Measurements from ENCODE around the gene XG. TPM values are rescaled to one million over a fixed set of nuclear protein-coding genes. Genes with fewer than 3 reads are reported as not detected.
"Not testable (repeated sequence)": the region's sequence is repeated elsewhere in the genome, so short reads cannot be mapped to it uniquely, and the experiment has no call there.

XG gene
- polyA plus RNA-seq, 3 donors, result not detected

GRCh38 chrX:2751291-2751690, 549 bp upstream of the XG start:
- H3K4me1 ChIP-seq (ENCODE audit: control insufficient read depth in 1 of 2, insufficient read depth in 2 of 2, low read length in 2 of 2), result no peaks in the 10 kb centered on the region
- no peak overlapping the region for H3K27ac ChIP-seq (ENCODE audit: low read depth in 1 of 2, low read length in 2 of 2)
- H3K4me3 ChIP-seq (replicated peaks in 1 of 3; ENCODE audit: low read depth in 2 of 3, low read length in 3 of 3), result no peak overlapping the region
- H3K27me3 ChIP-seq (ENCODE audit: control insufficient read depth in 2 of 2, insufficient read depth in 2 of 2, low read length in 2 of 2), result no peaks in the 10 kb centered on the region
- H3K27ac Mint-ChIP-seq, result no peak overlapping the region
- H3K9ac ChIP-seq (ENCODE audit: insufficient read depth, low read length, poor library complexity, severe bottlenecking), result no peak overlapping the region
- H3K36me3 ChIP-seq (replicated peaks in 1 of 2; ENCODE audit: control insufficient read depth in 1 of 2, insufficient read depth in 2 of 2, low read length in 2 of 2), result no peaks in the 10 kb centered on the region
- no peaks in the 10 kb centered on the region for H4K20me1 ChIP-seq (ENCODE audit: insufficient read depth, low read length)
- no peaks in the 10 kb centered on the region for H3K9me3 ChIP-seq (replicated peaks in 1 of 2; ENCODE audit: control insufficient read depth in 1 of 2, insufficient read depth in 1 of 2, low read length in 2 of 2)
- no peaks in the 10 kb centered on the region for H3K4me1 Mint-ChIP-seq
- intact Hi-C loops (cut with micrococcal nuclease), result no loop called here
- H3K36me3 Mint-ChIP-seq, result no peaks in the 10 kb centered on the region
- no peak overlapping the region for H2AFZ ChIP-seq (ENCODE audit: insufficient read depth, low read depth, low read length, poor library complexity, severe bottlenecking)
- H3K9me3 Mint-ChIP-seq, result no peaks in the 10 kb centered on the region
- H3K79me2 ChIP-seq (ENCODE audit: insufficient read depth, low read length), result no peaks in the 10 kb centered on the region
- no peak for TF ChIP-seq CTCF (IDR thresholded peaks at IDR 0.05)
- DNase-seq, result no peak
- H3K4me2 ChIP-seq (replicated peaks; ENCODE audit: extremely low read depth, low read length, poor library complexity, severe bottlenecking), result no peak overlapping the region
- no peak overlapping the region for H3K4me3 Mint-ChIP-seq
- no CpG with 5 or more reads among the region's 3 CpGs for WGBS (ENCODE audit: insufficient coverage)
- H3K27me3 Mint-ChIP-seq (ENCODE audit: low read depth in 3 of 3), result peaks cover 2 to 8% (median 3%) of the 10 kb centered on the region in 3 donors

GRCh38 chrX:2752441-2752840, 601 bp downstream of the XG start:
- H3K4me1 ChIP-seq (ENCODE audit: control insufficient read depth in 1 of 2, insufficient read depth in 2 of 2, low read length in 2 of 2); intact Hi-C loops (cut with micrococcal nuclease); DNase-seq; H2AFZ ChIP-seq (ENCODE audit: insufficient read depth, low read depth, low read length, poor library complexity, severe bottlenecking); H3K4me2 ChIP-seq (replicated peaks; ENCODE audit: extremely low read depth, low read length, poor library complexity, severe bottlenecking); H3K36me3 Mint-ChIP-seq; H3K4me3 ChIP-seq (replicated peaks in 1 of 3; ENCODE audit: low read depth in 2 of 3, low read length in 3 of 3); H3K9me3 Mint-ChIP-seq; H3K9me3 ChIP-seq (replicated peaks in 1 of 2; ENCODE audit: control insufficient read depth in 1 of 2, insufficient read depth in 1 of 2, low read length in 2 of 2); H3K27ac ChIP-seq (ENCODE audit: low read depth in 1 of 2, low read length in 2 of 2); H3K4me3 Mint-ChIP-seq; H3K4me1 Mint-ChIP-seq; H3K27me3 ChIP-seq (ENCODE audit: control insufficient read depth in 2 of 2, insufficient read depth in 2 of 2, low read length in 2 of 2); H3K27me3 Mint-ChIP-seq (ENCODE audit: low read depth in 3 of 3); H3K27ac Mint-ChIP-seq; H3K36me3 ChIP-seq (replicated peaks in 1 of 2; ENCODE audit: control insufficient read depth in 1 of 2, insufficient read depth in 2 of 2, low read length in 2 of 2); H4K20me1 ChIP-seq (ENCODE audit: insufficient read depth, low read length); H3K79me2 ChIP-seq (ENCODE audit: insufficient read depth, low read length); H3K9ac ChIP-seq (ENCODE audit: insufficient read depth, low read length, poor library complexity, severe bottlenecking): not testable (repeated sequence)
- WGBS (ENCODE audit: insufficient coverage), result no CpG with 5 or more reads among the region's 7 CpGs

- 100% methylated on average over 1 of the region's 5 CpGs for WGBS (ENCODE audit: insufficient coverage)
- H3K4me1 Mint-ChIP-seq; H2AFZ ChIP-seq (ENCODE audit: insufficient read depth, low read depth, low read length, poor library complexity, severe bottlenecking): not testable (repeated sequence)
These were observed 3.4 kb downstream of the XG start for GRCh38 chrX:2755163-2755715.

More at GRCh38 chrX:2755163-2755715, 3.4 kb downstream of the XG start:
- H3K4me3 Mint-ChIP-seq; H3K4me1 ChIP-seq (ENCODE audit: control insufficient read depth in 1 of 2, insufficient read depth in 2 of 2, low read length in 2 of 2); H3K4me2 ChIP-seq (replicated peaks; ENCODE audit: extremely low read depth, low read length, poor library complexity, severe bottlenecking); H4K20me1 ChIP-seq (ENCODE audit: insufficient read depth, low read length); H3K27ac ChIP-seq (ENCODE audit: low read depth in 1 of 2, low read length in 2 of 2); H3K9ac ChIP-seq (ENCODE audit: insufficient read depth, low read length, poor library complexity, severe bottlenecking); H3K9me3 ChIP-seq (replicated peaks in 1 of 2; ENCODE audit: control insufficient read depth in 1 of 2, insufficient read depth in 1 of 2, low read length in 2 of 2); H3K4me3 ChIP-seq (replicated peaks in 1 of 3; ENCODE audit: low read depth in 2 of 3, low read length in 3 of 3); H3K9me3 Mint-ChIP-seq; H3K27me3 Mint-ChIP-seq (ENCODE audit: low read depth in 3 of 3); H3K36me3 Mint-ChIP-seq; H3K79me2 ChIP-seq (ENCODE audit: insufficient read depth, low read length); H3K27ac Mint-ChIP-seq; DNase-seq; intact Hi-C loops (cut with micrococcal nuclease); H3K27me3 ChIP-seq (ENCODE audit: control insufficient read depth in 2 of 2, insufficient read depth in 2 of 2, low read length in 2 of 2); H3K36me3 ChIP-seq (replicated peaks in 1 of 2; ENCODE audit: control insufficient read depth in 1 of 2, insufficient read depth in 2 of 2, low read length in 2 of 2): not testable (repeated sequence)

Data from CD14-positive monocyte (primary cell).